Measurements from ENCODE around the gene PACSIN1.

- TF ChIP-seq EZH2 (IDR thresholded peaks at IDR 0.05; ENCODE audit: borderline replicate concordance) (no peak), CTCF (IDR thresholded peaks at IDR 0.05; ENCODE audit: poor library complexity) (no peak), EZH2phosphoT487 (IDR thresholded peaks at IDR 0.05; ENCODE audit: low read depth, severe bottlenecking, unreplicated experiment) (no peak)
These were observed 19.0 kb downstream of the PACSIN1 start for GRCh38 chr6:34484899-34485298.

Data from hepatocyte (in vitro differentiated cells).